Measurements from ENCODE around the gene RAB7B. TPM values are rescaled to one million over a fixed set of nuclear protein-coding genes. Genes with fewer than 3 reads are reported as not detected.

Gene RAB7B
- total and polyA plus RNA-seq, 2 donors from 2014 or later = 0.73 to 2.0 TPM

DNA sequence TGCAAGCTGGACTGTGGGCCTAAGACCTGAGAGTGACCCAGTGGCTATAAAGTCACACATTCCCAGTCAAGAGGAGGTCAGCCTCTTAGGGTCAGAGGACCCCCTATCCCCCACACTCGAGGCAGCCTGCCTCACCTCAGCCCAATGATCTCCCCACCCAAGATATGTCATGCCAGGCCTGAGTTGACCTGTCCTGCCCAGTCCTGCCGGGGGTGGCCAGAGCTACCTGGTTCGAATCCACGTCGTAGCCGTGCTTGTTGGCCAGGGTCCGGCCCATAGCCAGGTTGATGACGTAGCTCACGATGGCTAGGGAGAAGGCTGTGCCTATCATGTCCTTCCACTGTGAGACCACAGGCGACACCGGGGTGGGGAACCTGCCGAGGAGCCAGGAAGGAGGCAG, 75.5 kb downstream of the RAB7B start:
- FAIRE-seq = no peak
- no peak overlapping the region for H3K4me3 ChIP-seq (ENCODE audit: low read length in 3 of 3)
- no peak overlapping the region for H3K27ac ChIP-seq (ENCODE audit: low read depth in 2 of 2, low read length in 2 of 2)
- H3K9me3 ChIP-seq (ENCODE audit: control insufficient read depth in 2 of 3, insufficient read depth in 1 of 3, low read length in 3 of 3) = no peaks in the 10 kb centered on the region
- no peak for DNase-seq
- H3K36me3 ChIP-seq (ENCODE audit: control insufficient read depth in 2 of 3, insufficient read depth in 3 of 3, low read length in 3 of 3) = no peaks in the 10 kb centered on the region
- no peaks in the 10 kb centered on the region for H3K27me3 ChIP-seq (ENCODE audit: control insufficient read depth, insufficient read depth, low read length)
- TF ChIP-seq, protein P1, sequence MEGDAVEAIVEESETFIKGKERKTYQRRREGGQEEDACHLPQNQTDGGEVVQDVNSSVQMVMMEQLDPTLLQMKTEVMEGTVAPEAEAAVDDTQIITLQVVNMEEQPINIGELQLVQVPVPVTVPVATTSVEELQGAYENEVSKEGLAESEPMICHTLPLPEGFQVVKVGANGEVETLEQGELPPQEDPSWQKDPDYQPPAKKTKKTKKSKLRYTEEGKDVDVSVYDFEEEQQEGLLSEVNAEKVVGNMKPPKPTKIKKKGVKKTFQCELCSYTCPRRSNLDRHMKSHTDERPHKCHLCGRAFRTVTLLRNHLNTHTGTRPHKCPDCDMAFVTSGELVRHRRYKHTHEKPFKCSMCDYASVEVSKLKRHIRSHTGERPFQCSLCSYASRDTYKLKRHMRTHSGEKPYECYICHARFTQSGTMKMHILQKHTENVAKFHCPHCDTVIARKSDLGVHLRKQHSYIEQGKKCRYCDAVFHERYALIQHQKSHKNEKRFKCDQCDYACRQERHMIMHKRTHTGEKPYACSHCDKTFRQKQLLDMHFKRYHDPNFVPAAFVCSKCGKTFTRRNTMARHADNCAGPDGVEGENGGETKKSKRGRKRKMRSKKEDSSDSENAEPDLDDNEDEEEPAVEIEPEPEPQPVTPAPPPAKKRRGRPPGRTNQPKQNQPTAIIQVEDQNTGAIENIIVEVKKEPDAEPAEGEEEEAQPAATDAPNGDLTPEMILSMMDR (IDR thresholded peaks at IDR 0.05; ENCODE audit: borderline replicate concordance, extremely low read depth, insufficient read depth) = no peak
- no peaks in the 10 kb centered on the region for H3K4me1 ChIP-seq (ENCODE audit: control insufficient read depth in 2 of 3, insufficient read depth in 2 of 3, low read depth in 1 of 3, low read length in 3 of 3)
- no peak overlapping the region for H3K9ac ChIP-seq (ENCODE audit: low read length in 3 of 3)
- intact Hi-C loops (cut with DNase I) = loop anchor here (10.0 kb wide), 1 partner anchor 187 kb away; the partner anchor contains the start of gene AVPR1B

DNA sequence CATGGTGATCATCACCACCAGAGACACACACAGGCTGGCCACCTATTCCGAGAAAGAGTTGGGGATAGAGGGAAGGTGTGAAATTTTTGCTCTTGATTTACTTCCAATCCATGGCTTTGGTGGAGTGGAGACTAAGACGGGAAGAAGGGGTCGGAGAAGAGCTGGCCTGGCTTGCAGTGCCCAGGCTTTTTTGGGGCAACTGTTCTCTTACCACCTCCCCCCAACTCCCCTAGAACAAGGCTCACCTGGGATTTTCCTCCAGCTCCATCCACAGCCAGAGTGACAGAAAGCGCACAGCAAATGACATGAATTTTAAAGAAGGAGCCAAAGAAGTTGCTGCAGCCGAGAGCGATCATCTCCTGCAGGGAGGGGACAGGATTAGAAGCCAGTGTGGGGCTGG, 75.9 kb downstream of the RAB7B start:
- Histone ChIP-seq H3K4me3 (ENCODE audit: low read length in 3 of 3) (no peak overlapping the region), H3K9me3 (ENCODE audit: control insufficient read depth in 2 of 3, insufficient read depth in 1 of 3, low read length in 3 of 3) (no peaks in the 10 kb centered on the region), H3K9ac (ENCODE audit: low read length in 3 of 3) (no peak overlapping the region), H3K27me3 (ENCODE audit: control insufficient read depth, insufficient read depth, low read length) (no peaks in the 10 kb centered on the region), H3K36me3 (ENCODE audit: control insufficient read depth in 2 of 3, insufficient read depth in 3 of 3, low read length in 3 of 3) (no peaks in the 10 kb centered on the region), H3K4me1 (ENCODE audit: control insufficient read depth in 2 of 3, insufficient read depth in 2 of 3, low read depth in 1 of 3, low read length in 3 of 3) (no peaks in the 10 kb centered on the region), H3K27ac (ENCODE audit: low read depth in 2 of 2, low read length in 2 of 2) (no peak overlapping the region)
- intact Hi-C loops (cut with DNase I) = loop anchor here (10.0 kb wide), 1 partner anchor 188 kb away; the partner anchor contains the start of gene AVPR1B
- FAIRE-seq (no peak), DNase-seq (no peak)
- TF ChIP-seq, protein P1 (IDR thresholded peaks at IDR 0.05; ENCODE audit: borderline replicate concordance, extremely low read depth, insufficient read depth) = no peak

Other genes with a start within 250 kb of the RAB7B start
- gene RAB29, start 227.9 kb downstream of the RAB7B start, total RNA-seq = 25.9 TPM
- gene RAB29, start 227.9 kb downstream of the RAB7B start, polyA plus RNA-seq (ENCODE audit: insufficient read depth, low read depth, low replicate concordance) = 52.4 TPM
- 19.1 TPM for gene SLC41A1, start 190.2 kb downstream of the RAB7B start, total RNA-seq
- 20.9 TPM for gene SLC41A1, start 190.2 kb downstream of the RAB7B start, polyA plus RNA-seq (ENCODE audit: insufficient read depth, low read depth, low replicate concordance)
- gene PM20D1, start 153.3 kb downstream of the RAB7B start, total RNA-seq = 0.69 TPM
- gene PM20D1, start 153.3 kb downstream of the RAB7B start, polyA plus RNA-seq (ENCODE audit: insufficient read depth, low read depth, low replicate concordance) = 1.6 TPM
- gene SLC26A9, start 59.9 kb downstream of the RAB7B start, total RNA-seq = 0.69 TPM
- 5.9 TPM for gene SLC26A9, start 59.9 kb downstream of the RAB7B start, polyA plus RNA-seq (ENCODE audit: insufficient read depth, low read depth, low replicate concordance)
- gene CTSE, start 20.5 kb upstream of the RAB7B start, total RNA-seq = 1.6 TPM
- gene CTSE, start 20.5 kb upstream of the RAB7B start, polyA plus RNA-seq (ENCODE audit: insufficient read depth, low read depth, low replicate concordance) = not detected
- gene RHEX, start 49.8 kb upstream of the RAB7B start, total RNA-seq = 39.5 TPM
- 10.2 TPM for gene RHEX, start 49.8 kb upstream of the RAB7B start, polyA plus RNA-seq (ENCODE audit: insufficient read depth, low read depth, low replicate concordance)
- 0.69 TPM for gene AVPR1B, start 114.0 kb upstream of the RAB7B start, total RNA-seq
- gene AVPR1B, start 114.0 kb upstream of the RAB7B start, polyA plus RNA-seq (ENCODE audit: insufficient read depth, low read depth, low replicate concordance) = not detected
- 3.4 TPM for gene FAM72A, start 199.4 kb upstream of the RAB7B start, total RNA-seq
- 1.8 TPM for gene FAM72A, start 199.4 kb upstream of the RAB7B start, polyA plus RNA-seq (ENCODE audit: insufficient read depth, low read depth, low replicate concordance)
- 67.3 TPM for gene SRGAP2, start 200.1 kb upstream of the RAB7B start, total RNA-seq
- 11.4 TPM for gene SRGAP2, start 200.1 kb upstream of the RAB7B start, polyA plus RNA-seq (ENCODE audit: insufficient read depth, low read depth, low replicate concordance)

All from kidney (tissue), 14 donors.